DOHH2 (cell line): Measurements from ENCODE around the gene RHOC.

Source experiments
- H3F3A ChIP-seq: fragments of 200-600 bp; sonication (generic), shearing (Covaris generic); 2 replicates; pipeline ENCODE4 v1.6.0; 2016; ENCODE audit warnings: antibody characterized with exemption, mild to moderate bottlenecking; ENCODE audit not compliant: control insufficient read depth, insufficient read depth
- H3K27ac ChIP-seq: fragments of 200-600 bp; sonication (generic); 2 replicates; pipeline ENCODE4 v1.5.1; 2014; ENCODE audit warnings: low read depth, mild to moderate bottlenecking, low read length, moderate library complexity
- H3K27me3 ChIP-seq: fragments of 200-600 bp; sonication (generic); 2 replicates; pipeline ENCODE4 v1.6.1; 2014; ENCODE audit warnings: mild to moderate bottlenecking, low read length, mixed read lengths; ENCODE audit not compliant: control insufficient read depth
- H3K36me3 ChIP-seq: fragments of 200-600 bp; sonication (generic); 2 replicates; pipeline ENCODE4 v1.6.1; 2014; ENCODE audit warnings: mild to moderate bottlenecking, low read length, moderate library complexity, mixed read lengths; ENCODE audit not compliant: control insufficient read depth
- H3K4me1 ChIP-seq: fragments of 200-600 bp; sonication (generic); 2 replicates; pipeline ENCODE4 v1.6.1; 2014; ENCODE audit warnings: mild to moderate bottlenecking, low read length, mixed read lengths; ENCODE audit not compliant: control insufficient read depth
- H3K4me2 ChIP-seq: fragments of 200-600 bp; sonication (generic); 2 replicates; pipeline ENCODE4 v1.6.0; 2014; ENCODE audit warnings: mild to moderate bottlenecking, low read length, moderate library complexity
- H3K4me3 ChIP-seq: fragments of 200-600 bp; sonication (generic); 2 replicates; pipeline ENCODE4 v1.5.1; 2014; ENCODE audit warnings: mild to moderate bottlenecking, low read length, mixed read lengths
- H3K79me2 ChIP-seq: fragments of 200-600 bp; sonication (generic); 2 replicates; pipeline ENCODE4 v1.6.1; 2014; ENCODE audit warnings: mild to moderate bottlenecking, low read length, mixed read lengths; ENCODE audit not compliant: control insufficient read depth
- H3K9me2 ChIP-seq: fragments of 200-600 bp; sonication (generic); replicated peaks from 2 replicates; pipeline ENCODE4 v1.6.1; 2014; ENCODE audit warnings: mild to moderate bottlenecking, low read length, mixed read lengths; ENCODE audit not compliant: control insufficient read depth
- H3K9me3 ChIP-seq: fragments of 200-600 bp; sonication (generic); 2 replicates; pipeline ENCODE4 v1.6.1; 2014; ENCODE audit warnings: antibody characterized with exemption, low read length, mixed read lengths; ENCODE audit not compliant: control insufficient read depth, insufficient read depth
- H4K20me1 ChIP-seq: fragments of 200-600 bp; sonication (generic); 2 replicates; pipeline ENCODE4 v1.6.0; 2014; ENCODE audit warnings: low read depth, mild to moderate bottlenecking, antibody characterized with exemption, low read length, moderate library complexity; ENCODE audit not compliant: control insufficient read depth, insufficient read depth
- CTCF ChIP-seq: fragments of 200-600 bp; sonication (generic); IDR thresholded peaks from one replicate; pipeline ENCODE4 v1.5.1; 2014; ENCODE audit warnings: antibody characterized with exemption, mild to moderate bottlenecking, low read depth, low read length; ENCODE audit not compliant: poor library complexity, severe bottlenecking
- EZH2phosphoT487 ChIP-seq: fragments of 200-600 bp; sonication (generic); IDR thresholded peaks from 2 replicates; pipeline ENCODE4 v1.6.1; 2017; ENCODE audit warnings: borderline replicate concordance, mild to moderate bottlenecking, antibody characterized with exemption, low read length, moderate library complexity, mixed read lengths

The RHOC gene

GRCh38 chr1:112675728-112676381 is 31.1 kb downstream of the RHOC start:
- peaks cover 32% of the 10 kb centered on the region for H3F3A ChIP-seq
- H3K4me1 ChIP-seq, result peaks cover 41% of the 10 kb centered on the region
- H4K20me1 ChIP-seq, result peaks cover 4% of the 10 kb centered on the region; the same call in 1 of the 2 replicates
- H3K27ac ChIP-seq, result no peak overlapping the region
- H3K9me3 ChIP-seq, result no peaks in the 10 kb centered on the region
- H3K4me2 ChIP-seq, result peak overlapping the region; percentile 99
- no peaks in the 10 kb centered on the region for H3K9me2 ChIP-seq
- H3K36me3 ChIP-seq, result peaks cover 16% of the 10 kb centered on the region
- H3K27me3 ChIP-seq, result peaks cover 11% of the 10 kb centered on the region
- no peaks in the 10 kb centered on the region for H3K79me2 ChIP-seq
- TF ChIP-seq CTCF (no peak), EZH2phosphoT487 (no peak)
- peak overlapping the region; percentile 85 for H3K4me3 ChIP-seq

- no peak overlapping the region for H3K27ac ChIP-seq
- no peaks in the 10 kb centered on the region for H3K79me2 ChIP-seq
Observed at GRCh38 chr1:112674986-112675727, 31.8 kb downstream of the RHOC start.

GRCh38 chr1:112674440-112674985 is 32.4 kb downstream of the RHOC start, which contains the start of gene MOV10:
MOV10 (plus strand) TSS chr1:112674659; CDS start chr1:112674913, 254 bp downstream.
- Histone ChIP-seq H3K4me2 (peak within 1 kb of the TSS; percentile 99), H3K36me3 (peaks cover 29% of the 10 kb centered on the region), H3K27ac (no peak within 1 kb of the TSS), H3K79me2 (no peaks in the 10 kb centered on the region), H3K9me3 (no peaks in the 10 kb centered on the region), H3K27me3 (peaks cover 11% of the 10 kb centered on the region), H3F3A (peaks cover 32% of the 10 kb centered on the region), H3K4me1 (peaks cover 41% of the 10 kb centered on the region), H3K9me2 (no peaks in the 10 kb centered on the region), H4K20me1 (peaks cover 4% of the 10 kb centered on the region; the same call in 1 of the 2 replicates), H3K4me3 (peak within 1 kb of the TSS; percentile 85)
- TF ChIP-seq CTCF, result no peak

More at GRCh38 chr1:112674986-112675727, 31.8 kb downstream of the RHOC start:
- Histone ChIP-seq H3K9me2 (no peaks in the 10 kb centered on the region), H3K4me2 (peak overlapping the region; percentile 99), H3K27me3 (peaks cover 11% of the 10 kb centered on the region), H3F3A (peaks cover 32% of the 10 kb centered on the region), H3K9me3 (no peaks in the 10 kb centered on the region), H3K36me3 (peaks cover 23% of the 10 kb centered on the region), H3K4me3 (peak overlapping the region; percentile 85), H4K20me1 (peaks cover 4% of the 10 kb centered on the region; the same call in 1 of the 2 replicates), H3K4me1 (peaks cover 41% of the 10 kb centered on the region)
- TF ChIP-seq EZH2phosphoT487 (no peak), CTCF (peak; percentile 11)
